CD4-positive, CD25-positive, alpha-beta regulatory T cell (primary cell): ENCODE results near the gene GABRR2. TPM values are rescaled to one million over a fixed set of nuclear protein-coding genes. Genes with fewer than 3 reads are reported as not detected.
"Not testable (repeated sequence)": the region's sequence is repeated elsewhere in the genome, so short reads cannot be mapped to it uniquely, and the experiment has no call there.

Experiments
- ATAC-seq, 2 donors: fragments of 150-1000 bp; cut with Tn5 transposase; one replicate each; pipeline ENCODE4 v1.10.0; 2021; ENCODE audit warnings: low read depth in 2 of 2, moderate number of reproducible peaks in 2 of 2, moderate library complexity in 1 of 2
- DNase-seq, 3 donors: peaks; one replicate each; pipeline versions ENCODE4 v3.0.0 to v3.0.0-alpha.2; 2012 to 2022; ENCODE audit warnings: mixed read lengths in 1 of 3
- H3K27ac ChIP-seq: one replicate; pipeline ENCODE4 v1.7.0; 2013; ENCODE audit warnings: mild to moderate bottlenecking, low read length; ENCODE audit not compliant: insufficient read depth, poor library complexity, severe bottlenecking
- H3K27me3 ChIP-seq: one replicate; pipeline ENCODE4 v1.7.0; 2013; ENCODE audit warnings: low read length; ENCODE audit not compliant: control insufficient read depth, insufficient read depth
- H3K36me3 ChIP-seq: one replicate; pipeline ENCODE4 v1.7.0; 2013; ENCODE audit warnings: mild to moderate bottlenecking, low read length, moderate library complexity; ENCODE audit not compliant: control insufficient read depth, insufficient read depth
- H3K4me1 ChIP-seq: 2 replicates; pipeline ENCODE4 v1.7.0; 2013; ENCODE audit warnings: mild to moderate bottlenecking, low read length; ENCODE audit not compliant: insufficient read depth, control insufficient read depth, poor library complexity, severe bottlenecking
- H3K4me3 ChIP-seq: one replicate; pipeline ENCODE4 v1.7.0; 2013; ENCODE audit warnings: low read depth, mild to moderate bottlenecking, low read length, moderate library complexity
- H3K9me3 ChIP-seq, 2 experiments: 1 replicate in 1 of 2; 2 replicates in 1 of 2; pipeline ENCODE4 v1.7.0; 2013; ENCODE audit warnings: low read length in 2 of 2, mild to moderate bottlenecking in 1 of 2, moderate library complexity in 1 of 2; ENCODE audit not compliant: control insufficient read depth in 2 of 2
- H3K27ac Mint-ChIP-seq, 3 donors: one replicate each; pipeline ENCODE4 v1.8.0; 2020 to 2022; ENCODE audit warnings: mild to moderate bottlenecking in 3 of 3, mixed read lengths in 3 of 3, moderate library complexity in 2 of 3
- H3K27me3 Mint-ChIP-seq: one replicate; pipeline ENCODE4 v1.8.0; 2022; ENCODE audit warnings: mild to moderate bottlenecking, mixed read lengths
- H3K36me3 Mint-ChIP-seq: one replicate; pipeline ENCODE4 v1.8.0; 2020; ENCODE audit warnings: mixed read lengths
- H3K4me1 Mint-ChIP-seq, 4 donors: one replicate each; pipeline ENCODE4 v1.8.0; 2020 to 2022; ENCODE audit warnings: mixed read lengths in 4 of 4, mild to moderate bottlenecking in 1 of 4
- H3K4me3 Mint-ChIP-seq, 4 donors: one replicate each; pipeline ENCODE4 v1.8.0; 2020 to 2022; ENCODE audit warnings: mild to moderate bottlenecking in 4 of 4, mixed read lengths in 4 of 4, moderate library complexity in 3 of 4
- H3K9me3 Mint-ChIP-seq, 7 donors: one replicate each; pipeline ENCODE4 v1.8.0; 2020 to 2022; ENCODE audit warnings: mixed read lengths in 7 of 7, mild to moderate bottlenecking in 3 of 7, moderate library complexity in 2 of 7
- polyA plus RNA-seq, 4 donors: library from polyadenylated mRNA; unstranded; fragments of 300-500 nt; fragmentation: Illumina TruSeq; gene quantifications; one replicate each; pipeline ENCODE4 v1.2.3, GENCODE V29; 2021
- total RNA-seq: library from RNA; stranded (reverse); gene quantifications from one replicate; pipeline ENCODE4 v1.2.3, GENCODE V29; 2022

The GABRR2 gene
- total and polyA plus RNA-seq, 5 donors from 2014 or later, result 1.9 TPM; not detected in 4

DNA sequence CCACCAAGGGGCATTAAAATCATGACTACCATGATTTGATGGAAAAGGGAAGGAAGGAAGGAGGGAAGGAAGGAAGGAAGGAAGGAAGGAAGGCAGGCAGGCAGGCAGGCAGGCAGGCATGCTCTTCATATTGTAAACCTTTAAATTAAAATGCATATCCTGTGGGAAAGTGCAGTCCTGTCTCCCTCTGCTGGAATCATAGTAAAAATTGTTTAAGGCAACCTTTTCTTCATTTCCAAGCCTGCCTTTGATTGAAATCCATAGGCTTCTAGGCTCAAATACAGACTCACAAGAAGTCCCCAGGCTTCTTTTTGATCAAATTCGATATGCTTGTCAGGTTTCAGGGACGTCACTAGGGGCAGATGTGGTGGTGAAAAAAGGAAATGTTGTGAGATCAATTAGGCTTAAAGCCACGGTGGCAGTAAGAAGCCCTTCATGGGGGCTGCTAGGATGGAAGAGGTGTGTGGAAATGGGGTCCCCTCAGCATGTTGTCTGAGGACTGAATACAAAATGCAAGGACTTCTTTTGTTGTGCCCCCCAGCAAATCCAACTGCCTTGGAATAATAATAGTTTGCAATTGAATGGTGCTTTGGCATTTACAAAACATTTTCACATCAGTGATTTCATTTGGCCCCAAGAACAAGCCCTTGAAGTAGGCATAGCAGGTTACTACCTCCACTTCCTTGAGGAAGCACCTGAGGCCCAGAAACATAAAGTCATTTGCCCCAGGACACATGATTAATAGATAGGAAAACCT, 72.3 kb downstream of the GABRR2 start:
- no peak overlapping the region for H3K27ac Mint-ChIP-seq
- no peak overlapping the region for H3K4me3 Mint-ChIP-seq
- H3K27me3 Mint-ChIP-seq, result peaks cover 34% of the 10 kb centered on the region
- DNase-seq, result peak in 2 of 3 donors; percentile 18 to 42
- H3K36me3 Mint-ChIP-seq, result no peaks in the 10 kb centered on the region
- H3K27ac ChIP-seq, result no peak overlapping the region
- H3K9me3 ChIP-seq, result no peaks in the 10 kb centered on the region
- H3K4me1 ChIP-seq, result peaks cover 7% of the 10 kb centered on the region
- H3K4me3 ChIP-seq, result no peak overlapping the region
- H3K36me3 ChIP-seq, result no peaks in the 10 kb centered on the region
- peaks cover 0 to 3% (median 0%) of the 10 kb centered on the region in 7 donors for H3K9me3 Mint-ChIP-seq
- H3K27me3 ChIP-seq, result peaks cover 11% of the 10 kb centered on the region
- peak in 1 of 2 donors; percentile 37 for ATAC-seq
- peaks cover 9 to 15% (median 12%) of the 10 kb centered on the region in 4 donors for H3K4me1 Mint-ChIP-seq

DNA sequence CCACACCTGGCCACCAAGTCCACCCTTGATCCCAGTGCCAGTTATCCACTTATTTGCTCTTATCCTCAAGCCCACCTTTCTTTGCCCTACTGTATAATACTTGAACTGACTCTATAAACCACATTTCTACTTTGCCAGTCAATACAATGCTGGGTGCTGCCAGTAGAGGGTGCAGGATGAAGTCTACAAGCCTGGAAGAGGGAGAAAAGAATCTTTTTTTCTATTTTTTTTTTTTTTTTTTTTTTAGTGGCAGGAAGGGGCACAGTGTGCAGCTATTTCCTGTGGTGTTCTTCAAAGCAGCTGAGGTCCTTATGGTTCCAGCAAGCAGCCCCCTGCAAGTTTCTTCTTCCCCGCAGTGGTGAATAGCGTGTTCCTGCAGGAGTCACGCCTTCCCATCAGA, 75.8 kb downstream of the GABRR2 start:
- Mint-ChIP-seq H3K4me1 (peaks cover 9 to 15% (median 12%) of the 10 kb centered on the region in 4 donors), H3K4me3 (no peak overlapping the region), H3K27me3 (peaks cover 45% of the 10 kb centered on the region), H3K36me3 (no peaks in the 10 kb centered on the region), H3K27ac (peak overlapping the region in 1 of 3 donors; percentile 68), H3K9me3 (peaks cover 0 to 5% (median 0%) of the 10 kb centered on the region in 7 donors)
- no peaks in the 10 kb centered on the region for H3K36me3 ChIP-seq
- H3K4me1 ChIP-seq, result peaks cover 7% of the 10 kb centered on the region
- peaks cover 11% of the 10 kb centered on the region for H3K27me3 ChIP-seq
- ATAC-seq, result peak; percentile 57 to 67
- H3K4me3 ChIP-seq, result no peak overlapping the region
- no peaks in the 10 kb centered on the region for H3K9me3 ChIP-seq
- DNase-seq, result peak in 2 of 3 donors; percentile 15 to 62
- H3K27ac ChIP-seq, result no peak overlapping the region

DNA sequence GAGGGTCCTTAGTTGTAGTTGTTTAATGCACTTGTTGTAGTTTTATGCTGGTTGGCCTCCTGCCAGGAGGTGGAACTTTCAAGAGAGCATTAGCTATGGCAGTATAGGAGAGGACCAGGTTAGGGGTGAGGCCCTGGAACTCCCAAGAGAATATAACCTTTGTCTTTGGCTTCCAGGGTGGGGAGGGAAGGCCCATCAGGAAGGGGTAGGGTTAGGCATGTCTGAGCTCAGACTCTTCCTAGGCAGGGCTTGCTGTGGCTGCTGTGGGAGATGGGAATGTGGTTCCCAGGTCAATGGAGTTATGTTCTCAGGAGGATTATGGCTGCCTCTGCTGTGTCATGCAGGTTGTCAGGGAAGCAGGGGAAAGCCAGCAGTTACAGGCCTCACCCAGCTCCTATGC, 77.9 kb downstream of the GABRR2 start:
- H3K27me3 ChIP-seq, result peaks cover 13% of the 10 kb centered on the region
- Mint-ChIP-seq H3K4me3 (no peak overlapping the region), H3K4me1 (peaks cover 7 to 23% (median 9%) of the 10 kb centered on the region in 4 donors), H3K36me3 (no peaks in the 10 kb centered on the region), H3K27ac (no peak overlapping the region), H3K9me3 (peaks cover 0 to 4% (median 0%) of the 10 kb centered on the region in 7 donors), H3K27me3 (peaks cover 43% of the 10 kb centered on the region)
- no peaks in the 10 kb centered on the region for H3K36me3 ChIP-seq
- ATAC-seq, result no peak
- H3K27ac ChIP-seq, result no peak overlapping the region
- H3K4me1 ChIP-seq, result peaks cover 7% of the 10 kb centered on the region
- no peak for DNase-seq
- H3K4me3 ChIP-seq, result no peak overlapping the region
- H3K9me3 ChIP-seq, result no peaks in the 10 kb centered on the region

- not testable (repeated sequence) for ATAC-seq, H3K4me1 Mint-ChIP-seq, H3K4me1 ChIP-seq, H3K9me3 ChIP-seq, H3K36me3 Mint-ChIP-seq, H3K27ac ChIP-seq, H3K4me3 ChIP-seq, H3K27ac Mint-ChIP-seq, H3K9me3 Mint-ChIP-seq, H3K36me3 ChIP-seq
- peaks cover 27% of the 10 kb centered on the region for H3K27me3 Mint-ChIP-seq
- peak in 1 of 3 donors; percentile 6 for DNase-seq
- peaks cover 13% of the 10 kb centered on the region for H3K27me3 ChIP-seq
- peak overlapping the region in 3 of 4 donors; percentile 43 to 70 (median 68) for H3K4me3 Mint-ChIP-seq
These were observed 81.5 kb downstream of the GABRR2 start for GRCh38 chr6:89233605-89234004.

DNA sequence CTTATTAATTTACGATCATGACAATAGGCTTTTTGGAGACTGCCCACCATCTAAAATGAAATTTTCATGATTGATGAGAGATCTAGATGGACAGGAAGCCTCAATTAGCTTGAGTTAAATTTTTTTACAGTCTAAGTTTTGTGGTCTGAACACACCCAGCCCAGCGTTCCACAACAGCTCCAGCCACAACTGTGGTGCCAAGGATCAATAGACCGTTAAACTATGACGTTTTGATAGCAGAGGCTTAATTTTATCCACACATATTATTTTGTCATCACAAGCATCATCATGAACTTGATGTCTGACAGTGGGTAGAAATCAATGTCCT, 92.4 kb downstream of the GABRR2 start:
- DNase-seq, result no peak
- Mint-ChIP-seq H3K36me3 (no peaks in the 10 kb centered on the region), H3K27ac (no peak overlapping the region), H3K27me3 (peaks cover 12% of the 10 kb centered on the region), H3K4me1 (no peaks in the 10 kb centered on the region), H3K4me3 (no peak overlapping the region), H3K9me3 (peaks cover 0 to 3% (median 0%) of the 10 kb centered on the region in 7 donors)
- Histone ChIP-seq H3K27me3 (no peaks in the 10 kb centered on the region), H3K36me3 (no peaks in the 10 kb centered on the region), H3K9me3 (no peaks in the 10 kb centered on the region), H3K27ac (no peak overlapping the region), H3K4me3 (no peak overlapping the region), H3K4me1 (no peaks in the 10 kb centered on the region)
- no peak for ATAC-seq

GRCh38 chr6:89221971-89222711, 93.0 kb downstream of the GABRR2 start:
- H3K9me3 Mint-ChIP-seq, result peaks cover 0 to 3% (median 0%) of the 10 kb centered on the region in 7 donors
- Histone ChIP-seq H3K4me1 (no peaks in the 10 kb centered on the region), H3K4me3 (no peak overlapping the region), H3K27ac (no peak overlapping the region), H3K36me3 (no peaks in the 10 kb centered on the region), H3K27me3 (no peaks in the 10 kb centered on the region), H3K9me3 (no peaks in the 10 kb centered on the region)
- no peak overlapping the region for H3K27ac Mint-ChIP-seq
- H3K4me3 Mint-ChIP-seq, result no peak overlapping the region
- H3K4me1 Mint-ChIP-seq, result peaks cover 0 to 2% (median 0%) of the 10 kb centered on the region in 4 donors
- H3K27me3 Mint-ChIP-seq, result peaks cover 14% of the 10 kb centered on the region
- ATAC-seq, result no peak
- DNase-seq, result no peak
- H3K36me3 Mint-ChIP-seq, result no peaks in the 10 kb centered on the region

GRCh38 chr6:89221129-89221528, 94.0 kb downstream of the GABRR2 start:
- DNase-seq, result no peak
- no peak overlapping the region for H3K27ac Mint-ChIP-seq
- H3K36me3 Mint-ChIP-seq, result no peaks in the 10 kb centered on the region

More at GRCh38 chr6:89221129-89221528, 94.0 kb downstream of the GABRR2 start:
- Histone ChIP-seq H3K27me3 (no peaks in the 10 kb centered on the region), H3K9me3 (no peaks in the 10 kb centered on the region), H3K4me1 (no peaks in the 10 kb centered on the region), H3K27ac (no peak overlapping the region), H3K4me3 (no peak overlapping the region), H3K36me3 (no peaks in the 10 kb centered on the region)
- no peak for ATAC-seq
- peaks cover 0 to 3% (median 0%) of the 10 kb centered on the region in 7 donors for H3K9me3 Mint-ChIP-seq
- H3K4me1 Mint-ChIP-seq, result peaks cover 0 to 2% (median 0%) of the 10 kb centered on the region in 4 donors
- no peak overlapping the region for H3K4me3 Mint-ChIP-seq
- H3K27me3 Mint-ChIP-seq, result peaks cover 18% of the 10 kb centered on the region
